Amniotic stem cell (primary cell): ENCODE measurements around the gene OTUD7B.

ENCODE experiments used
- DNase-seq: peaks from one replicate; lab custom pipeline; 2025; lab: John Stamatoyannopoulos, UW

Gene OTUD7B

DNA sequence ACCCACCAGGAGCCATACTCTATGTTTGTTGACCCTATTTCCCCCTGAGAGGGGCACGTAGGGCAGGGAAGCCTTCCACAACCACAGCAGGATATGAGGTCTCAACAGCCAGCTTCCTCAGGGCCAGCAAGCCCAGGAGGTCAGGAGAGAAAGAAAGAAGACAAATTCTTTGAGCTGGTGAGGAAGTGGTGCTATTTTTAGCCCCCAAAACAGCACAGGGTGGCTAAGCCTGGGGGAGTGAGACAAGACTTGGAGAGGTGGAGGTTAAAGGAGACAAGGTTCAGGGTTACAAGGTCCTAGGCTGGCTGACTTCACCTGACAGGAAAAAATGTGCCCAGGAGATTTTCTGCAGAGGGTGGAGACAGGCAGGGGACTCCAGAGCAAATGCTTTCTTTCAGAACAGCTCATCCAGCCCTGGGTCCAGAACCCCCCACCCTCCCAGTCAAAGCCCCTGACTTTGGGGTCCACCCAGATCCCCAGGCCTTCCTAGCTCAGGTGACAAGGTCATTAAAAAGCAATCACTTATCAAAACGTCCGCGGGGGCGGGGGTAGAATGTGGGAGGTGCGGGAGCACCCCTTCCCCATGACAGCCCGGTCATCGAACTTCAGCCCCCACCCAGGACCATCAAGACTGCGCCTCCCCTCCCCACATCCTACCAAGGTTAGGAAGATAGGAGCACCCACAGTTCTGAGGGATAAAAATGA, 94.2 kb downstream of the OTUD7B start:
- no peak for DNase-seq

DNA sequence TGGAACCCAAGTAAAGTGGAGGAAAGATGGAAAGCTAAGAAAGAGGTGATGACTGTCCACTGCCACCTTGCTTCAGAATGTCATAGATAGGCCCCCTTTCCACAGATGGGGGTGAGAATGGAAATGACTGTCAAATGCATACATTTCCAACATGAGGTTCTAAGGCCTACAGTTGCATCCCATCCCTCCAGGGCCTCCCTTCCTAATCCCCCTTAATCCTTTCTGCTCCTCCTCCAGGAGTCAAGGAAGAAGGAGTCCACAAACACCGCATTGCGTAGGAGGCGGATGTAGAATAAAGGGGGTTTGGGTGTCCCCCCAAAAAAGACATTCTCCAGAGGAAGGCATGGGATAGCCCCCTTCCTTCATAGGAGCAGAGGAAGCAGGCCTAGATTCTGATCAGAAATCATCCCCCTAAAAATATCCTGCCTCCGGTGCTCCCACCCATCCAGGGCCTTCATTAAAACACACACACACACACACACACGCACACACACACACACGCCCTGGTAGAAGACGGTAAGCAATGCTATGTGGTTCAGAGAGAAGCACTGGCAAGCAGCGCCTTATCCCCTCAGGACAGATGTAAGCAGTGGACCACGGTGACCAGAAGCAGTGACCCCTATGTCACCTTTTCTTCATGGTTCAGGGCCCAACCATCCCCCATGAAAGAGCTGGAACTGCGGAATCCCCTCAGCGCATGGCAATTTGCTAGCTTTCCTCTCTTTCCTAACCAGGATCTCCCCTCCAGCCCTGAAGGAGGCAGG, 94.9 kb downstream of the OTUD7B start:
- DNase-seq = no peak

DNA sequence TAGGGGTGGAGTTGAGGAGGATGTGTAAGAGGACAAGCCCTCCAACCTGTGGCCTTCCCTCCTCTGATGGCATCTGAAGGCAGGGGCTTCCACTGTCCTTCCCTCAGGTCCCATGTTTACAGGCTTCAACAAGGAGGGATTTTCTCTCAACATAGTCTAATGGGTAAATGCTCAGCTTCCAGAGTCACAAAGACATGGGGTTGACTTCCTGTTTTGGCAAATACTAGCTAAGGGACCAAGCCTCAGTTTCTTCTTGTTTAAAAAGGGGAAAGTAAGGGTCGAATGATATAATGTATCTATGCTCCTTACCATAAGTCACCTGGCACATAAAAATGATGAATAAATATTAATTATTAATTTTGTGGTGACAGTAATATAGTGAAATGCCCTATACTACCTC, 96.0 kb downstream of the OTUD7B start:
- no peak for DNase-seq

DNA sequence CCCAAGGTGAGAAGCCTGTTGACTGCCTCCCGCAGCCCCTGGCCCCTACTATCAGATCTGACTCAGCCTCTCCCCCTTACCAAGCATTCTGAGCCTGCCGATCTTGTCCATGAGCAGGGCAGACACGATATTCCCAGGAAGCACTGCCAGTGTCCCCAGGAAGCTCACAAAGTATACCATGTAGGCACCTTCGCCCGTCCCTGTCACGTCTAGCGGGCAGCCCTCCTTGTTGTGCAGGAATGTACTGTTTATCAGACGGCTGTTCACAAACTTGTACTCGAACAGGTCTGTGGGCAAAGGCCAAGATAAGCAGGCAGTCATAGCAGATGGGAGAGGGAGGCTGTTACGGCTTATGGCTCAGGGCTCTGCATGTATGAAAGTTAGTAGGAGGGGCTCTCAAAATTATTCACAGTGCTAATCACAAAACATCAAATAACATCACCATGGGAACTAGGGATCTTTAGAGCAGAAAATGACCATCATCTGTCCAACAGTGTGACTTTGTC, 103.9 kb downstream of the OTUD7B start:
- DNase-seq = no peak

GRCh38 chr1:149903836-149904491, 106.6 kb downstream of the OTUD7B start:
- no peak for DNase-seq

DNA sequence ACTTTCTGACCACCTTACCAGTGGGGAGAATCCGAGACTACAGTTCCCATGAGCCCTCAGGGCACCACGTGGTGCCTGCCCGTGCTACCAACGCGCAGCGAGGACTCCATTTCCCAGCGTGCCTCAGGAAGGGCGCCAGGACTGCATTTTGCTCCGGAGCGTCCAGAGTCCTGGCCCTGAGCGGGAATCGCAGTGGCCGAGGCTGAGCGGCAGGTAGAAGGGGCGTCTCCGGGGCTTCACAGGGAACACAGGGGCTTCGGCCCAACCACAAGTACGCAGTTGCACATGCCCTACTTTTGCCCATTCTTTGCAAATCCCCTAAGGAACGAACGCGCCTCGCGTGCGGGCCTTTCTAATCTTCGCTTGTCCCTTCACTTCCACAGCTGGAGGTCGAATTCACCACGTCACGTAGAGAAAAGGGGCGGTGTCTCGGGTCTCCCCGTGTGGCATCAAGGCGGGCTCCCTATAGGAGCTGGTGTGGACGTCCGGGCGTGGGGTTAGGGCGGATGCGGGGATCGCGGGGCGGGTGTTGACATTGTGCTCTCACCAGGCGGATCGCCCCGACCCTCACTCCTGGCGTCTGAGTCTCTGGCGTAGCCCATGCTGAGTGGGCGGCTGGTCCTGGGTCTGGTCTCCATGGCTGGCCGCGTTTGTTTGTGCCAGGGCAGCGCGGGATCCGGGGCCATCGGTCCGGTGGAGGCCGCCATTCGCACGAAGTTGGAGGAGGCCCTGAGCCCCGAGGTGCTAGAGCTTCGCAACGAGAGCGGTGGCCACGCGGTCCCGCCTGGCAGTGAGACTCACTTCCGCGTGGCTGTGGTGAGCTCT, 110.9 kb downstream of the OTUD7B start, which contains the start of gene BOLA1:
Gene BOLA1 (plus strand): TSS at position 109 of the 825 bp plus-strand sequence. CDS start 492 bp downstream, at position 601.
- peak; percentile 82 for DNase-seq

DNA sequence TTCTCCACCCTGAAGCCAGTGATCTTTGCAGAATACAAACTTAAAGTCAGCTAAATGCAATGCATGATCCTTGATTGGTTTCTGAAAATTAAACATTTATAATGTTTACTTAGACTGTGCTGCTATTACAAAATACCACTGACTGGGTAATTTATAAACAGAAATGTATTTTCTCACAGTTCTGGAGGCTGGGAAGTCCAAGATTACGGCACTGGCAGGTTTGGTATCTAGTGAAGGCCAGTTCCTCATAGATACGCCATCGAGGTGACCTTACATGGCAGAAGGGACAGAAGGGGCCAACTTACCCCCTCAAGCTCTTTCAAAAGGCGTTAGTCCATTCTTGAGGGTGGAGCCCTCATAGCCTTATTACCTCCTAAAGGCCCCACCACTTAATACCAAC, 114.0 kb downstream of the OTUD7B start:
- no peak for DNase-seq

DNA sequence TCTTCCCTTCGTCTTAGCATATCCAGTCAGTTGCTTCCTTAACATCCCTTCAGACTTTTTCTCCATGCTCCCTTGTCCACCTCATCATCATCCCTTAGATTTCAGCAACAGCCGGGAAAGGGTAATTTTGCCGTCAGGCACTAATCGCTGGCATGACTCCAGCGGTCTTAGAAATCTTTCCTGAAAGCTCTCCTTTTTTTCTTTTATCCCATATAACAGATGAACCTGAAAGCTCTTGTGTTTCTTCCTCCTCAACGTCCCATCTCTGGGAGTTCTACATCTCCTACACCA, 121.6 kb downstream of the OTUD7B start:
- DNase-seq = no peak

DNA sequence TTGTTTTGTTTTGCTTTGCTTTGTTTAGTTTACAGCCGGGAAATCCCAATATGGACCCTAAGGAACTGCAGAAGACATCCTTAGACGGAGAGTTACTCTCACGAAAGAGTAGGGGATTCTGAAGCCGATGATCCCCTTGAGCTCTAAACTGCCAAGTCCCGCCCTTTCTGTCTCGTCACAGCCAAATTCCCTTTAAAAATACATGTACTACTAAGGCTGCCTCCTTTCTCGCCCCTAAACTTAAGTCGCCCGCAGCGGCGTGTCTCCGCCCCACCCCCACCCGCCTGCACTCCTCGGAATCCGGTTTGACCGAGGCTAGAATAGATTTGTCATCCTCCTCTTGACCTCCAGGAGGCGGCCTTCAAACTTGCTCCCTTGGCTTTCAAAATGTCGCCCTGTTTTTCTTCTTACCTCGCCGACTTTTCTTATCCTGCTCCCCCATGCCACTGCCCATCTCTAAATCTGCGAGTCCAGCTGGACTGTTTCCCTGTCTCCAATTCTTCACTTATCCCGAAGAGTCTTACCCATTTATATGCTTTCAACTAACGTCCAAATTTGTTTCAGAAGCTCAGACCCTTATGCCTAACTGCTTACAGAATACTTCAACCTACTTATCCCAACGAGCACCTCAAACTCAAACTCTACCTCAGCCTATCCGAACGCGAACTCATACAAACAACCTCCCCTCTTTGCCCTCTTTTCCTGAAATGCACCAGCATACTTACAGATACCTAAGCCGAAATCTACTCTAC, 122.1 kb downstream of the OTUD7B start:
- DNase-seq = peak; percentile 81
